Breast epithelium (tissue), 3 donors: ENCODE measurements around the gene ZBTB45.

ENCODE experiments used
- POLR2A ChIP-seq: fragments of 450-650 bp; IDR thresholded peaks from one replicate; pipeline ENCODE4 v1.6.1; 2016; ENCODE audit warnings: antibody characterized with exemption, mild to moderate bottlenecking, moderate library complexity
- POLR2AphosphoS5 ChIP-seq, 3 donors: sonication (generic); formaldehyde crosslinking; IDR thresholded peaks; one replicate each; pipeline ENCODE4 v1.6.1; 2017; ENCODE audit warnings: antibody characterized with exemption in 3 of 3
- TF ChIP-seq, protein P1 (sequence below), 3 donors: fragments of 450-650 bp; IDR thresholded peaks; one replicate each; pipeline ENCODE4 v1.5.1; 2016 to 2017; ENCODE audit warnings: antibody characterized with exemption in 3 of 3, mild to moderate bottlenecking in 3 of 3, moderate library complexity in 3 of 3

DNA sequence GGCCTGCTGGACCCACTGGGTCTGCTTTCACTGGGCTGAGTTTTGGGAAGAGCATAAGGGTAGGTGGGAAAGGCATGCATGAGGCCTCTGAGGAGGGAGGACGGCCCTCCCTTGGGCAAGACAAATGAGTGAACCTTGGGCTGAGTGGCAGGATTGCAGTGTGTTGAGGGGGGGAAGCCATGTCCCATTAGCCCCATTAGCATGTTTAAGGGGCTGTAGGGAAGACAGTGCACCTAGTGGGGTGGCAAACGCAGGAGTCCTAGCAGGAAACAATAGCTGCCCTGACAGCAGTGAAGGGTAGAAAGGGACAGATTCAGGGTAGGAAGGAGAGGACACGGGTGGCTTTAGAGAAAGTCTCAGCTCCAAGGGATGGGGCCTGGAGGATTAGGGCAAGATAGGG lies 3.1 kb upstream of the ZBTB45 start:
- TF ChIP-seq, protein P1, sequence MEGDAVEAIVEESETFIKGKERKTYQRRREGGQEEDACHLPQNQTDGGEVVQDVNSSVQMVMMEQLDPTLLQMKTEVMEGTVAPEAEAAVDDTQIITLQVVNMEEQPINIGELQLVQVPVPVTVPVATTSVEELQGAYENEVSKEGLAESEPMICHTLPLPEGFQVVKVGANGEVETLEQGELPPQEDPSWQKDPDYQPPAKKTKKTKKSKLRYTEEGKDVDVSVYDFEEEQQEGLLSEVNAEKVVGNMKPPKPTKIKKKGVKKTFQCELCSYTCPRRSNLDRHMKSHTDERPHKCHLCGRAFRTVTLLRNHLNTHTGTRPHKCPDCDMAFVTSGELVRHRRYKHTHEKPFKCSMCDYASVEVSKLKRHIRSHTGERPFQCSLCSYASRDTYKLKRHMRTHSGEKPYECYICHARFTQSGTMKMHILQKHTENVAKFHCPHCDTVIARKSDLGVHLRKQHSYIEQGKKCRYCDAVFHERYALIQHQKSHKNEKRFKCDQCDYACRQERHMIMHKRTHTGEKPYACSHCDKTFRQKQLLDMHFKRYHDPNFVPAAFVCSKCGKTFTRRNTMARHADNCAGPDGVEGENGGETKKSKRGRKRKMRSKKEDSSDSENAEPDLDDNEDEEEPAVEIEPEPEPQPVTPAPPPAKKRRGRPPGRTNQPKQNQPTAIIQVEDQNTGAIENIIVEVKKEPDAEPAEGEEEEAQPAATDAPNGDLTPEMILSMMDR (IDR thresholded peaks at IDR 0.05): no peak
- TF ChIP-seq POLR2AphosphoS5 (IDR thresholded peaks at IDR 0.05) (no peak), POLR2A (no peak)
